ENCODE measurements around the gene SYTL3. TPM values are rescaled to one million over a fixed set of nuclear protein-coding genes. Genes with fewer than 3 reads are reported as not detected.
A peak's percentile ranks its signal among the peaks of the same experiment; 100 is the strongest.

The SYTL3 gene
- total and polyA plus RNA-seq, 10 of the 15 experiments (the other 5 are each of a cell fraction or from before 2014, with no cell fraction given) = 3.3 to 12.1 (median 6.9) TPM

GRCh38 chr6:158775832-158776231 lies 126.0 kb downstream of the SYTL3 start:
- ChIA-PET RAD21 (ENCODE audit: unreplicated experiment) (no interaction called here), POLR2A (no interaction called here), CTCF (no interaction called here), SMC1A (ENCODE audit: uncharacterized antibody, unreplicated experiment) (interaction anchor here (1.5 kb wide), 1 partner anchor 68 kb away, joined by 3 read pairs; no protein-coding TSS in a partner anchor)
- in situ Hi-C loops (cut with MboI) = no loop called here
- TF ChIP-seq ELK1 (IDR thresholded peaks at IDR 0.05; ENCODE audit: low read depth, low read length) = no peak
- TF ChIP-seq CBX3 (IDR thresholded peaks at IDR 0.05; ENCODE audit: borderline replicate concordance, low read depth) = no peak
- no peak for TF ChIP-seq NR2C2 (IDR thresholded peaks at IDR 0.05; ENCODE audit: borderline replicate concordance, control insufficient read depth, insufficient read length, low read depth)
- TF ChIP-seq ZNF207 (IDR thresholded peaks at IDR 0.05; ENCODE audit: borderline replicate concordance) = no peak
- no peak for TF ChIP-seq CBX5 (IDR thresholded peaks at IDR 0.05; ENCODE audit: low read depth)
- no peak for TF ChIP-seq NKRF (conservative IDR thresholded peaks at IDR 0.05)
- TF ChIP-seq POLR2A (IDR thresholded peaks at IDR 0.05; ENCODE audit: low read depth, low read length) = peak; percentile 50; the same call in 1 of the 2 replicates
- TF ChIP-seq BACH1 (IDR thresholded peaks at IDR 0.05; ENCODE audit: borderline replicate concordance) = no peak
- ATAC-seq = no peak
- intact Hi-C loops (cut with micrococcal nuclease; ENCODE audit: unreplicated experiment) = loop anchor here (5.0 kb wide), 1 partner anchor 69 kb away; no protein-coding TSS in a partner anchor
- Histone ChIP-seq H3K36me3 (ENCODE audit: control insufficient read depth in 2 of 2, insufficient read depth in 2 of 2, low read length in 1 of 2) (peaks cover 56 to 67% of the 10 kb centered on the region in 2 experiments), H3K79me2 (ENCODE audit: control insufficient read depth, insufficient read depth, low read length) (no peaks in the 10 kb centered on the region; the same call in 1 of the 2 replicates), H3K4me1 (ENCODE audit: control insufficient read depth, insufficient read depth, low read length) (no peaks in the 10 kb centered on the region), H3K4me2 (ENCODE audit: control insufficient read depth, insufficient read depth) (no peak overlapping the region), H3K9ac (ENCODE audit: control insufficient read depth, insufficient read depth, low read length) (no peak overlapping the region), H3K4me3 (no peak overlapping the region), H3K27ac (ENCODE audit: control insufficient read depth, insufficient read depth) (no peak overlapping the region), H4K20me1 (ENCODE audit: control insufficient read depth, insufficient read depth) (no peaks in the 10 kb centered on the region; the same call in 1 of the 2 replicates), H3K27me3 (replicated peaks in 1 of 2; ENCODE audit: control insufficient read depth in 2 of 2, insufficient read depth in 2 of 2, low read length in 1 of 2) (no peaks in the 10 kb centered on the region), H2AFZ (ENCODE audit: control insufficient read depth, low read depth, low read length) (no peak overlapping the region), H3K9me3 (replicated peaks; ENCODE audit: control insufficient read depth, insufficient read depth, low read length) (no peaks in the 10 kb centered on the region)
- no peak for FAIRE-seq
- 98% methylated on average over 5 of the region's 5 CpGs for WGBS (ENCODE audit: insufficient coverage, insufficient replicate concordance, low lambda C conversion rate, missing lambda C conversion rate)
- DNase-seq (ENCODE audit: low read depth, low spot score) = no peak
- BruUV-seq (replicated peaks) = no TSS peak

Data from GM12878 (cell line).